Prostate gland (tissue), 2 donors: Measurements from ENCODE around the gene GYG1. TPM values are rescaled to one million over a fixed set of nuclear protein-coding genes. Genes with fewer than 3 reads are reported as not detected.

Source experiments
- DNase-seq: peaks from one replicate; pipeline ENCODE4 v3.0.0-alpha.2; 2019; ENCODE audit warnings: low spot score
- H3K27ac ChIP-seq, 2 donors: fragments of 200-600 bp; sonication (generic); 2 replicates each; pipeline ENCODE4 v1.5.1; 2017 to 2019
- H3K27me3 ChIP-seq: fragments of 200-600 bp; sonication (generic); replicated peaks from 2 replicates; pipeline ENCODE4 v1.5.1; 2019; ENCODE audit not compliant: insufficient read depth
- H3K36me3 ChIP-seq, 2 donors: fragments of 200-600 bp; sonication (generic); 1 replicate in 1 of 2; 2 replicates in 1 of 2; pipeline versions ENCODE4 v1.5.1 to v1.8.1; 2017 to 2019
- H3K4me1 ChIP-seq: fragments of 200-600 bp; sonication (generic); replicated peaks from 2 replicates; pipeline ENCODE4 v1.5.1; 2019
- H3K4me3 ChIP-seq, 2 donors: fragments of 200-600 bp; sonication (generic); 2 replicates each; pipeline ENCODE4 v1.5.1; 2017 to 2019
- H3K9me3 ChIP-seq: fragments of 200-600 bp; sonication (generic); 2 replicates; pipeline ENCODE4 v1.5.1; 2017
- CTCF ChIP-seq, 4 experiments: fragments of 200-600 bp in 2 of 4; fragments of 450-650 bp in 2 of 4; sonication (generic) in 2 of 4; IDR thresholded peaks; 1 replicate in 3 of 4; 2 replicates in 1 of 4; pipeline ENCODE4 v1.5.1; 2016 to 2019; ENCODE audit warnings: antibody characterized with exemption in 4 of 4, mild to moderate bottlenecking in 2 of 4, moderate library complexity in 2 of 4
- POLR2A ChIP-seq: fragments of 450-650 bp; IDR thresholded peaks from one replicate; pipeline ENCODE4 v1.6.1; 2016; ENCODE audit warnings: antibody characterized with exemption, mild to moderate bottlenecking
- POLR2AphosphoS5 ChIP-seq: sonication (generic); formaldehyde crosslinking; IDR thresholded peaks from one replicate; pipeline ENCODE4 v1.6.1; 2017; ENCODE audit warnings: antibody characterized with exemption
- WGBS: methylation state at CpG from one replicate; pipeline ENCODE4 v1.1.5; 2018; 5-methylcytosine and 5-hydroxymethylcytosine counted together
- intact Hi-C: fragments of 100-400 bp; cut with DNase I; formaldehyde crosslinking; loops from one replicate; pipeline ENCODE4 v1.14.2; 2022
- total RNA-seq, 2 donors: library from RNA; depleted of rRNA; stranded (reverse); fragments of >200 nt; gene quantifications; one replicate each; pipeline ENCODE4 v1.1.0, GENCODE V29; 2016

GYG1 gene
- total RNA-seq, 2 donors from 2014 or later = 37.4 to 69.5 TPM

GRCh38 chr3:148951599-148952361, 39.6 kb upstream of the GYG1 start:
- Histone ChIP-seq H3K36me3 (no peaks in the 10 kb centered on the region), H3K4me1 (no peaks in the 10 kb centered on the region), H3K4me3 (no peak overlapping the region), H3K27ac (peak overlapping the region; percentile 49 to 71), H3K9me3 (no peaks in the 10 kb centered on the region), H3K27me3 (no peaks in the 10 kb centered on the region)
- DNase-seq = no peak
- TF ChIP-seq POLR2A (no peak), POLR2AphosphoS5 (peak; percentile 74)
- WGBS = 57% methylated on average over 4 of the region's 4 CpGs
- intact Hi-C loops = loop anchor here (10.0 kb wide), 1 partner anchor 523 kb away; the partner anchor contains the start of gene TM4SF4

GRCh38 chr3:148953094-148953493, 38.2 kb upstream of the GYG1 start:
- DNase-seq = no peak
- Histone ChIP-seq H3K36me3 (no peaks in the 10 kb centered on the region), H3K27me3 (no peaks in the 10 kb centered on the region), H3K4me3 (no peak overlapping the region), H3K4me1 (no peaks in the 10 kb centered on the region), H3K9me3 (no peaks in the 10 kb centered on the region), H3K27ac (no peak overlapping the region)
- TF ChIP-seq POLR2AphosphoS5 (no peak), CTCF (IDR thresholded peaks at IDR 0.05) (no peak), POLR2A (no peak)
- intact Hi-C loops = loop anchor here (10.0 kb wide), 1 partner anchor 522 kb away; the partner anchor contains the start of gene TM4SF4

GRCh38 chr3:148954981-148955380, 36.4 kb upstream of the GYG1 start:
- intact Hi-C loops = loop anchor here (2.0 to 10.0 kb wide), 5 partner anchors 57 to 767 kb away; partner anchors contain the start of genes HPS3 and TM4SF4
- no peak for DNase-seq
- Histone ChIP-seq H3K36me3 (no peaks in the 10 kb centered on the region), H3K27me3 (no peaks in the 10 kb centered on the region), H3K27ac (peak overlapping the region; percentile 56 to 79), H3K4me3 (no peak overlapping the region), H3K4me1 (no peaks in the 10 kb centered on the region), H3K9me3 (no peaks in the 10 kb centered on the region)
- TF ChIP-seq POLR2A = no peak
- no peak for TF ChIP-seq CTCF (IDR thresholded peaks at IDR 0.05)
- no peak for TF ChIP-seq POLR2AphosphoS5
- 60% methylated on average over 4 of the region's 4 CpGs for WGBS

- DNase-seq = peak; percentile 67
- 25% methylated on average over 12 of the region's 12 CpGs for WGBS
Measured at GRCh38 chr3:148955544-148956346, 35.6 kb upstream of the GYG1 start.

More at GRCh38 chr3:148955544-148956346, 35.6 kb upstream of the GYG1 start:
- TF ChIP-seq POLR2A (no peak), POLR2AphosphoS5 (peak; percentile 75), CTCF (IDR thresholded peaks at IDR 0.05) (peak in 3 of 4 experiments; percentile 53 to 59 (median 58))
- no peaks in the 10 kb centered on the region for H3K36me3 ChIP-seq
- H3K9me3 ChIP-seq = no peaks in the 10 kb centered on the region
- H3K4me3 ChIP-seq = no peak overlapping the region
- peak overlapping the region; percentile 79 to 82 for H3K27ac ChIP-seq
- intact Hi-C loops = loop anchor here (2.0 to 10.0 kb wide), 5 partner anchors 57 to 767 kb away; partner anchors contain the start of genes HPS3 and TM4SF4
- no peaks in the 10 kb centered on the region for H3K4me1 ChIP-seq
- no peaks in the 10 kb centered on the region for H3K27me3 ChIP-seq
